GM19455 (cell line): ENCODE results near the gene ZBTB7C.

Experiments
- ATAC-seq: cut with Tn5 transposase; IDR thresholded peaks from one replicate; pipeline ENCODE4 v1.9.1; 2021; ENCODE audit not compliant: unreplicated experiment

The ZBTB7C gene

DNA sequence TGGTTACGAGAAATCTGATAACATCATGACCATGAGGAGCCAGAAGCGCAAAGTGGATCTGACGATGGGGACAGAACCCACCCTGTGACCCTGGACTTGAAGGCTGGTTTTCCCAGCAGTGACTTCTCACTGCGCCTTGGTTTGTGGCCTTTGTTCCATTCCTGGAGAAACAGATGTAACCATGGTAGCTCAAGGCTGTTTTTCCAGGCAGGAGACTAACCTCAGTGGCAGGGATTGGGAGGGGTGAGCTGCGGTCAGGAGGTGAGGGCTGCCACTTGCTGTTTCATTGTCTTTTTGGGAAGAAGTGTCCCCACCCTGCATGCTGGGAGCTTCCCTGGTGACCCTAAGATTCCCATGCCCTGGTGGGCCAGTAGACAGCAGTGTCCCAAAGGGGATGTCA is 362.3 kb downstream of the ZBTB7C start:
- ATAC-seq: no peak

DNA sequence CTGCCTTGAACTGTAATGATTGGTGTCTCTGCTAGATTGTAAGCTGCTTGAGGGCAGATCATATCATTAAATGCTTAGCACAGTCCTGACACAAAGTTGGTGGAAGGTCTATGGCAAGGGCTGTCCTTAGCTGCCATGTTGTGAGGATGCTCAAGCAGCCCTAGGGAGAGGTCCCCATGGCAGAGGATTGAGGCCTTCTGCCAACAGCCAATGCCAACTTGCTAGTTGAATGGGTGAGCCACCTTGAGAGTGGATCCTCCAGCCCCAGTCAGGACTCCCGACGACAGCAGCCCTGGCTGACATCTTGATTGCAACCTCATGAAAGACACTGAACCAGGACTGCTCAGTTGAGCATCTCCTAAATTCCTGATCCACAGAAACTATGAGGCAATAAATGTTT is 363.4 kb downstream of the ZBTB7C start:
- no peak for ATAC-seq

DNA sequence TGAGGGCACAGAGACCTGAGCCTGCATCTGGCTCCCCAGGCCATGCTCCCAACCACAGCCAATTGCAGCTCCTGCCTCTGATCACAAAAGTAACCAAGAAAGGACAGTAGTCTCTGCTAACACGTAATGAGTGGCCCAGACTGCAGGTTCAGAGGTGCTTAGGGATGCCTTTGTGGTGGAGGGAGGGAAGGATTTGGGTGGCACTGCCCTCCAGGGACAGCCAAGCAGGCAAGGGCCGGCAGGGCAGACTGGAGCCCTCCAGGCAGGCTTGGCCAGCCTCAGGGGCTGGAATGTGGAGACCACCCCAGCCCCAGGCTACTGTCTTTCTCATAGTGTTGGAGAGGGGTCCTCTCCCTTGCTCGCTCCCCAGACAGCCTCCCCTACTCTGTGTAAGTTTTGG is 364.2 kb downstream of the ZBTB7C start:
- ATAC-seq: no peak

DNA sequence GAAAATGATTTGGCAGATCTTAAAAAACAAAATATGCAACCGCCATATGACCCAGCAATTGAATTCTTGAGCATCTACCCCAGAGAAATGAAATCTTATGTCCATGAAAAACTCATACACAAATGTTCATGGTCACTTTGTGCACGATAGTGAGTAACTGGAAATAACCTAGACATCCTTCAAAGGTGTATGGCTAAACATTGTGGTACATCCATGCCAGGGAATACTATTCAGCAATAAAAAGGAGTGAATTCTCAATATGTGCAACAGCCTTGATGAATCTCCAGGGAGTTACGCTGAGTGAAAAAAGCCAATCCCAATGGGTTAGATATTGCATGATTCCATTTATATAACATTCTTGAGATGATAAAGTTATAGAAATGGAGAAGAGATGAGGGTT is 366.0 kb downstream of the ZBTB7C start:
- no peak for ATAC-seq

DNA sequence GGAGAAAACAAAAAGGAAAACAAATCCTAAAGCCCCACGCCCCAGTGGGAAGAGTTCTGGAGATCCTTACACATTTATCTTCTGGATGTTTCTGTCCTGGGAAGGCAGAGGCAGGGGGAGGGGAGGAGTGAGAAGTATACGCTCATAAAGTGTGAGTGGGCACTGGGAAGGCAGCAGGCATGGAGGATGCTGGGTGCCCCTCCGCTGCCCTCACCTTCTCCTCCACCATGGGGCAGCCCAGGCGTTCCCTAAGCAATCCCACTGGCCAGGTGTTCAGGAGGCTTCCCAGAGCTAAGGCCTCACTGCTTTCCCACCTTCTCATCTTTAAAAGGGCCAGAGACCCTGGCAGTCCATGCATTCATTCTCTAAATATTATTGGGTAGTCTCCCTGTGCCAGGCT is 366.8 kb downstream of the ZBTB7C start:
- ATAC-seq: no peak

DNA sequence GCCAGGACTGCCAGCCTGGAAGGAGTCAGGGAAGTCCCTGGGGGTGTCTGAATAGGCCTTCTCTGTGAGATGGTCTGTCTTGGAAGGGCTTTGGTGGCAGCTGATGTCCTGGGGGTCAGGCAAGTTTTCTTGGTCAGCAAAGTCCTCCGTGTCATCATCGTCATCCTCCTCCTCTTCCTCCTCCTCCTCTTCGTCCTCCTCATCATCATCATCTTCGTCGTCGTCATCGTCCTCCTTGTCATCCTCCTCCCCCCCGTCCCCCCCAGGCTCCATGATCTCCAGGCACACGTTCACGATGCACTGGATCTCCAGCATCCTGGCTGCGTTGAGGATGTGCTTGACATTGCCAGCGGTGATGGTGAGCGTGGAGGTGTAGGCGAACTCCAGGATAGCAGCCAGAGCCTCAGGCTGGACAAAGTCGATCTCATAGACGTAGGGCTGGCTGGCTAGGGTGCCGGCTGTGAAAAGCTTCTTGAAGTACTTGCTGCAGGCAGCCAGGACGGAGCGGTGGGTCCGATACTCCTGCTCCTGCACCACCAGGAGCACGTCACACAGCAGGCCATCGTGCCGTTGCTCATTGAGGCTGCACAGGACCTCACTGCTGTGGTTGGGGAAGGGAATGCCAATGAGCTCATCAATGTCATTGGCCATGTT is 368.6 kb downstream of the ZBTB7C start:
- ATAC-seq: no peak

DNA sequence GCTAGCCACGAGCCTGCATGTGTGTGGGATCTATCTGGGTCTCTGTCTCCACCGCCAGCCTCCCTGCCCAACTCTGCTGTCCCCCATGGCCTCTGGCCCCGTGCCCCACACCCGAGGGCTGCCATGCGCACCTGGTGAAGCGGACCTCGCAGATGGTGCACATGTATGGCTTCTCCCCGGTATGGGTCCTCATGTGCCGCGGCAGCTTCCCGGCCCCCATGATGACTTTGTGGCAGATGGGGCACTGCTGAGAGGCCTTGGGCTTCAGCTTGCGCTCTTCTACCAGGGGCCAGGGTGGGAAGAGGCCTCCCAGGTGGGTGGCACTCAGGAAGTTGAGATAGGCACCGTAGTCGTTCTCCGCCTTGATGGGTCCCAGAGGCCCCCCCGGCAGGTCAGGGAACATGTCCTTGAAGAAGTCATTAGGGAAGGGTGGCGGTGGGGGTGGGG is 369.4 kb downstream of the ZBTB7C start:
- ATAC-seq: no peak

DNA sequence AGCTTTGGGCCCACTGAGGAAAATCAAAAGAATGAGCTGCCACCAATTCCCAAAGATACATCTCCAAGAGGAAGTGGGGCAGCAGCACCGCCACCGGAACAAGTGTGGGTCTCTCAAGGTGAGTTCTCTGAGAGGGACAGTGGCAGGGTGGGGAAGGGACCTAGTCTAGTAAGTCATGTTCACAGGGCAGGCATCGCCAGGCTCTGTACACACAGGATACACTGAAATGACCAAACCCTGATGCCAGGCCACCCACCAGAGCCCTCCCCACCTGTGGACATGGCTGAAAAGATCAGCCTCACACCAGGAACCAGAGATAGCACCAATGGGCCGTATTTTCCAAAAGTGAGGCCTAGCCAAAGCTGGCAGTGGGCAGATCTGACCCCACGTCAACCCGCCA is 370.5 kb downstream of the ZBTB7C start:
- no peak for ATAC-seq

DNA sequence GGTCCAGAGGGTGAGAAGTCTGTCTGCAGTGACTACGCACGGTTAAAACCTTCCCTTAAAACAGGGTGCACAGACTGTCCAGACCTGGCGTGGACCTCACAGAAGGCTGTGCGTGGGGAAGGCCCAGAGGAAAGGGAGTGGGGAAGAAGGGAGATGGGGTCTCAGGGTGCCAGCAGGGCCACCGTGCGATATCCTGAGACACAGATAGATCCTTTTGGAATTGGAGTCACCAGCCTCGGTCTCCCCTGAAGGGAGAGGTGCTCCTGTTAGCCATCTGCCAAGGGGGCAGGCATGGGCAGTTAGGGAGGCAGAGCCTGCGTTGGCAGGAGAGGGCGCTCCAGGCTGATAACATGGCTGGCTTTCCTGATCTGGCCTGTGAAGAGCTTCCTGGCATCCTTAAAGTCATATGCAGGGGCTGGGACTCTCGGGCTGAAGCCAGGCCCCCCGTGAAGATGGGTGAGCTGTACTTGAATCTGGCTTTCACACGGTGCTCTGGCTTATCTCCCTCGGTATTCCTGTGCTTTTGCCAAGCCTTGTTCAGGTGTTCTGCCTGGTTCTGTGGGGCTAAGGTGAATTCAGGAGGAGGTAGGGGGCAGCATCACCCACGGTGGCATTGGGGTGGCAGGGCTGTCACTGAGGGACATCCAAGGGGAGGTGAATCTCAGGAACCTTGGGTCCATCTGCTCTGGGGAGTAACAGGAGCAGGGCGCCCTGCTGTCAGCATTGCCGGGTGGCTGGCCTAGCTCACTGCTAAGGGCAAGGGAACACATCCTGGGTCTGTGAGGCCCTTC is 371.5 kb downstream of the ZBTB7C start:
- no peak for ATAC-seq

DNA sequence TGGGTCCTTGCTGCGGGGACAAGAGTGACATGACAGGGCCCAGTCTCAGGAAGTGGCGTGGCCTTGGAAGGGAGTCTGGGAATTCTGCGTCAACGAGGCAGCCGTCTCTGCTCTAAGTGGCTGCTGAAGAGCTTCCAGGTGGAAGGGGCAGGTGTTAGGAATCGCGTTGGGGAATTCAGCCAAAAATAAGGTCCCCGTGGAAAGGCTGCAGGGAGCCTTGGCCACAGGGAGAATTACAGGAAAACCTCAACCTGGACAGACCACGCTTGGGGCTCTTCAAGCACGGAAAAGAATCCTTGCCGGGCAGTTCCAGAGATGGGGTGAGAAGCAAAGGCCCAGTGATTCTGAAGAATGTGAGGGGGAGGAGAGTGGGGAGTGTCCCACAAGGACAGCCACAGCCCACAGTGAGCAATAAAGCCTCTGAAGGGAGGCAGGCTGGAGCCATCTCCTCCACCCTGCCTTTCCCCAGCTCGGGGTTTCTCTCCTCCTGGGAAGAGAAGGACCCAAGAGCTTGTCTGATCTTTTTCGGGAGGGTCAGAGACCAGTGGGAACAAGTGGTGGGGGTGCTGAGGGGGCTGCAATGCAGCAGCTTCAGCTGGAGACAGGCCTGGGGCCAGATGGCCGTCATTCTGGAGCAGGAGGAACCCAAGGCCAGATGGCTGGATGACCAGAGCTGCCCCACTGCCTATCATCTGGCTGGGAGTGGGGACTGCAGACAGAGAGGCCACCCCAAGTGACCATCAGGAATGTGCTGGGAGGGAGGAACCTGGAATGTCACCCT is 372.4 kb downstream of the ZBTB7C start:
- ATAC-seq: no peak

DNA sequence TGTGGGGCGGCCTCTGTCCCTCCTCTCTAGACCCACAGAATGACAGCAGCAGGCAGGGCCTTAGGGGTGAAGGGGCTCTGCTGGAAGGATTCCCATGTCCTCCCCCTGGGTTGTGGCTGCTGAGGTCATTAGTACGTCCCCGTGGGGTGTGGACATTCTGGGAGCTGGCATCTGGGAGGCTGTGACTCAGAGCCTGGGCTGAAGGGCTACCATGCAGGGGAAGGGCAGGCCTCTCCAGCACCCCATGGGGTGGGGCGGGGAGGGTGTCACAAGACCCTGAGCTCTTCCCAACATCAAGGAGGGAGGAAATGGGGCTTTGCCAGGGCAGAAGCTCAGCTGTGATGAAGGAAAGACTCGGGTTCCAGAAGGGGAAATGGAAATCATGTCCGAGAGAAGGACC is 373.0 kb downstream of the ZBTB7C start:
- ATAC-seq: no peak

DNA sequence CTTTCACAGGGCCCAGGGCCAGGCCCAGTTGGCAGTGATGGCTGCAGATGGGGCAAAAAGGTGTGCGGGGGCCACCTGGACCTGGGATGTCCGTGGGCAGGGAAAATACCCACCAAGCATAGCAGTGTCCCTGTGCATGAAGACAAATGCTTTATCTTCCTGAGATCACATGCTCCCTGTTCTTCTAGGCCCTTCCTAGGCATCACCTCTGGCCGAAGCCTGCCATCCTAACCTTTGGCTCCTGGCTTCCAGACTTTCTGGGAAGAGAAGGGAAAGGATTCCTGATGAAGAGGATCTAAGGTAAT is 373.7 kb downstream of the ZBTB7C start:
- ATAC-seq: no peak

DNA sequence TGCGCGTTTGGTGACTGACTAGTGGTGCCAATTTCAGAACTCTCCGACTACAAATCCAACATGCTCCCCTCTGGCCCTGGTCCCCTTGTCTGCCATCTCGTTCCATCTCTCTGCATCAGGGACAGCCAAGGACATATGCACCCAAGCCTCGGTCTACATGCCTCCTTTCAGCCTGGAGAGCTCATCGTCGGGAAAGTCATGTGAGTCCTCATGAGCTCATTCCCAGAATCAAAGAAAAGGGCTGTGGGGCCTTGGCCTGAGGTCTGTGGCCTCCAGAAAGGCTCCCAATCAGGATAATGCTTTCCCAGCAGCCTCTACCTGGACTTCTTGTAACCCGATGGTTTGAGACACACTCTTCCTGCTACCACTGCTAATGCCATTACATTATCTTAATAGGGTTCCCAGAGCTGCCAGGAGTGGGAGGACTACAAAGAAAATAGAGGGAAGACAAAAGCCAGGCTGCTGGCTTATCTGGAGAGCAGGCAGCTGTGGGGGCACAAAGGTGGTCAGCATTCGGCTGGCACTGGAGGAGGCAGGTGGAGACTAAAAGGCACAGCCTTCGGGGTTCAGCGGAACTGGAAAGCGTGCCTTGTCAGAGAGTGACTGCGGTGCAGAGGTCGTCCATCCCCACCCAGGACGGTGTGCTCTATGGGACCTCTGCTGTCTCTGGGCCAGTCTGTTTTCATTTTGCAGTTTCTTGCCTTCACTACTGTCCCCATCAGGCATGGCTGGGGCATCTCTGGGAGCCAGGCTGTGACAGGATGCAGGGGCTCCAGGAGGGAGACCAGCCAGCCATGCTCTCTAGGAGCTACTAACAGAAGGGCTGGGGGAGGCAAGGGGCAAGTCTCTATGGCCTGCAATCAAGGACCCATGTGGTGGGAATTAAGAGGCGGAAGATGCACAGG is 374.3 kb downstream of the ZBTB7C start:
- ATAC-seq: no peak

DNA sequence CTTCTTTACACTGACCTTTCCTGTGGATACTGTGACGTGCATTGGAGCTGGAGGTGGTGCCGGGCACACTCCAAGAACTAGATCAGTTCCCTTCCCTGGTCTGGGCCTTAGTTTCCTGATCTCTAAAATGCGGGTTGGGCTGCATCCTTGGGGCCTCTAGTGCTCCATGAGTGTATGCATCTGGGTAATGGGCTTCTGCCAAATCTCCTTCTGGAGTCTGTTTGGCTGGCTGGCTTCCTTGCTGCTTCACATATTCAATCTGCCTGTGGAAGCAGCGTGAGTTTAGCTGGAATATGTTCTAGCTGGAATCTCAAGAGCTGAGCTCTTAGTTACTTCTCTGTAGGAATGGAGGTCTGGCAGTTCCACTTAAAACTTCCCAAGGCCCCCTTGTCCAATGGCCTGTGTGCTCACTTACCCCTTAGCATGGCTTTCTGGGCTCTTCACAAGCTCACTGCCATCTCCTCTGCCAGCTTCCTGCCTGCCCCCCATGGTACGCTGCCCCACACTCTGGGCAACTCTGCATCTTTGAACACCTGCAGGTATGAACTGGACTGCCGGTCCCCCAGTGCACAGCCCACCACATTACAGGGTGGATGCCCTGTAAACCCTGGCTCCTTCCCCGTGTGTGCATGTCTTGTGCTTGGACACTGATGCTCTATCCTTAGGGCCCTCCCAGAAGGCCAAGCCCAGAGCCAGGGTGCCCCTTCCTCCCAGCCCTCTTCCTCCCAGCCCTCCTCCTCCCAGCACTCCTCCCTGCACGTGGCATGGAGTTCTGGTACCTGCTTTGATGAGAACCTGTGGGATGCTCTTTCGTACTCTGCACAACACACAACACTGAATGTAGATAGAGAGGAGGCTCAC is 375.2 kb downstream of the ZBTB7C start:
- ATAC-seq: no peak

DNA sequence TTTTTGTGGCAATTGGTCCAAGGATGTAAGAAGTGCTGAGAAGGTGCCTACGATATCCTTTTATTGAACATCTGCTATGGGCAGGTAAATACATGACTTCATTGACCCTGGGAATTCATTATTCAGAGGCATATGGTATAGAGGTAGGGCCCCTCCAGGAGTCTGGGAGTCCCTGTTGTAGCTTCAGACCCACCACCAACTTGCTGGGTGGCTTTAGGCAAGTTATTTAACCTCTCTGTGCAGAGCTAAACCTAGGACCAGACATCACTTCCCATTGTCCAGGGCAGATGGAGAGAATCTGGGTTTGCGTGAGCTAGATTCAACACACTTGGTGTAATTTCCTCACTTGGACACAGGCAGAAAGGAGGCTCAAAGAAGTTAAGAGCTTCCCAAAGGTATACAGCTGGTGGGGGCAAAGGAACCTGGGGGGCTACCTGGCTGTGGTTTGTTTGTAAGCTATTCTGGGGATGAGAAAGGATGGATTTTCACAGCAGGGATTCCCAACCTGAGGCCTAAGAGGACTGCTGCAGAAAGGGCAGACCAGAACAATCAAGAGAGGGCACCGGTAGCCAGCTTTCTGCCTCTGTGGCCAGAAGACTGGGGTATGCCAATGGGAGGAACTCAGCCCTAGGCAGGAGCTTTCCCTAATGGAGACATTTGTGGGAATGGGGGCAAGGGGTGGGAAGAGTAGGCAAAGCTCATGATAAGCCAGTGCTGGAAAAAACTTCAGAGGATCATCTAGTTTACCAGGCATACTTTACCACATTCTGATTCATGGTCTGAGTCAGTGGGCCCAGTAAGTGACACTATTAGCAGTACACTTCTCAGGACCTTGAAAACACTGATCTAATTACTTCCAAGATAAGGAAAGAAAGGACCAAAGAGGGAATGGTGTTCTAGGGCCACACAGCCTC is 376.1 kb downstream of the ZBTB7C start:
- no peak for ATAC-seq

DNA sequence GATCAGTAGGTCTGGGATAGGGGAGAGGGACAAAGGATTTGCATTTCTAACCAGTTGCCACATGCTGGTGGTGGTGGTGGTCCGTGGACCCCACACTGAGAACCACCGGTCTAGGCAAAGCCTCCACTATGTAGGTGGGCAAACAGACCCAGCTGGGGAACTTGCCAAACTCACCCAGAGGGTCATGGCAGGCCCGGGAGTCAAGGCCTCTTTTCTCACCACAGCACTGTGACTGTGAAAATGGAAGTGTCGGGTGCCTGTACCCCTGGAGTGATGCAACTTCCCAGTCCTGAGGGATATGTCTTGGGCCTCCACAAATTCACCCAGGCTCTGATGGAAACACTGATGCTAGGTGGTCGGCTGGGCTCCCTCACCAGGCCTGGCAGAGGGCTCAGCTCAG is 377.5 kb downstream of the ZBTB7C start:
- ATAC-seq: no peak

DNA sequence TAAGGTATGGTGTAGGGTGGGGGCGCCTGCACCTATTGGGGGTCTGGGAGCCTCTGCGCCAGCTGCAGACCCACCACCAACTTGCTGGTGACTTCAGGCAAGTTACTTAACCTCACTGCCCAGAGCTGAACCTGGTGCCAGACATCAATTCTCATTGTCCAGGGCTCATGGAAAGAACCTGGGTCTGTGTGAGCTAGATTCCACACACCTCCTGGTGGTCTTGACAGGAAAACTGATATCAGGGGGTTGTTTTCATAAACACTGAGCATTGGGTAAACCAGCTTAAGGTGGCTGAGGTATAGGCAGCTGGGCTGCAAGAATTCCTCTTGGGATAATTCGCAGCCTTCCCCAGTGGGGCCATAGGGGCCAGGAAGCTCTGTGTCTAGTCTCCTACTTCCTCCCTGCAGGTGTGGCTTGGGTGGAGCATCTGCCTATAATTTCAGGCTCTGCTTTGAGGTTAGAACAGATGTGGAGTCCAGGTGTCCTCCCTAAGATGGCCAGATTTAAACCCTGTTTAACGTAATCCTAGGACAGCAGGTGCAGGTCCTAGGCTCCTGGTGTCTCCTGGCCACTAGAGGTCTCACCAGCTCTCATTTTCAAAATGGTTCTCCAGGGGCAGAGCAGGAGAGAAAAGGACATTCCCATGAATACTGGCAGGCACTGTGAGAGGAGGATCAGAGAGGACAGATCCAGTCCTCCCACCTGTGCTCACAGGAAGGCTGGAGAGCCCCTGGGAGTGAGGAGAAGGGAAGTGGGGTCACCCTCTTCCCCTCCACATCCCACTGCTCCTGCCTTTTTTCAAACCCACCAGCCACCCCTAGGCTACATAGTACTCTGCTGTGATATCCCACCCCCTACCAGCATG is 378.3 kb downstream of the ZBTB7C start:
- no peak for ATAC-seq

DNA sequence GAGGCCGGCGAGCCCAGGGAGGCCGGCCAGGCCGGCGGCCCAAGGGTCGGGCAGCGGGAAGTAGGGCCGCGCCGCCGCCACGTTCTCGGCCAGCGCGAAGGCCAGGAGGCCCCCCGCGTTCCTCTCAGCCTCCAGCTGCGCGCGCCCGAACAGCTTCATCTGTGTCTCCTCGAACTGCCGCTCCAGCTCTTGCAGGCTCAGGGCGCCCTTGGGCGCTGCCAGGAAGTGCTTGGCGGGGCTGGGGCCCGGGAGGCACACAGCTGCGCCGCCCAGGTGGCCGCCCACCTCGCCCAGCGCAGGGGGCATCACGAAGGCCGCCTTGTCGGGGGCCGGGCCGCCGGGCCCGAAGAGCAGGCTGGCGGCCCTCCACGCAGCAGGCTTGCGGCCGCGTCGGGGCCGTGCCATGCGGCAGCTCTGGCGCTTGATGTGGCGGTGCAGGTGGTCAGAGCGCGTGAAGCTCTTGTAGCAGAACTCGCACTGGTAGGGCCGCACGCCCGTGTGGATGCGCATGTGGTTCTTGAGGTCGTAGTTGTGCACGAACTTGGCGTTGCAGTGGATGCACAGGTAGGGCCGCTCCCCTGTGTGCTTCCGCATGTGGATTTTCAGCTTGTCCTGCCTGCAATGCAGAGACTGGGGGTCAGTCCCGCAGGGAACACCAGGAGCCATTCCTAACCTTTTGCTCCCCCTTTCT is 379.7 kb downstream of the ZBTB7C start:
- no peak for ATAC-seq
